SK-N-SH treated with all-trans-retinoic acid at 6 μM for 48 hours (cell line): ENCODE measurements around the gene RASA3.

Experiments
- ATAC-seq: fragments of 200-7000 bp; cut with Tn5 transposase; 3 replicates; pipeline ENCODE4 v1.9.1; 2020; ENCODE audit warnings: mild to moderate bottlenecking, moderate library complexity
- ARNTL ChIP-seq: fragments of 450-650 bp; formaldehyde crosslinking; IDR thresholded peaks from 2 replicates; pipeline ENCODE4 v1.5.0; 2020; ENCODE audit warnings: low read depth, mild to moderate bottlenecking, moderate library complexity, borderline replicate concordance
- BACH2 ChIP-seq: fragments of 250-450 bp; sonication (Bioruptor Pico); IDR thresholded peaks from 2 replicates; pipeline ENCODE4 v1.9.0; 2021; ENCODE audit warnings: mild to moderate bottlenecking, borderline replicate concordance
- CREB5 ChIP-seq: fragments of 250-450 bp; sonication (Bioruptor Pico); IDR thresholded peaks from 2 replicates; pipeline ENCODE4 v1.5.1; 2020; ENCODE audit warnings: low read depth, mild to moderate bottlenecking, moderate library complexity
- CSDC2 ChIP-seq: fragments of 250-450 bp; sonication (Bioruptor Pico); IDR thresholded peaks from 2 replicates; pipeline ENCODE4 v1.5.0; 2020; ENCODE audit warnings: mild to moderate bottlenecking, moderate library complexity
- CSRNP3 ChIP-seq: fragments of 250-450 bp; sonication (Bioruptor Pico); IDR thresholded peaks from 2 replicates; pipeline ENCODE4 v1.5.1; 2021; ENCODE audit warnings: mild to moderate bottlenecking, moderate library complexity
- ESRRG ChIP-seq: fragments of 250-450 bp; sonication (Bioruptor Pico); IDR thresholded peaks from 2 replicates; pipeline ENCODE4 v1.6.1; 2021; ENCODE audit warnings: mild to moderate bottlenecking
- GLIS3 ChIP-seq: fragments of 250-450 bp; sonication (Bioruptor Pico); IDR thresholded peaks from 2 replicates; pipeline ENCODE4 v1.5.0; 2020; ENCODE audit warnings: mild to moderate bottlenecking, moderate library complexity
- ISL1 ChIP-seq: fragments of 250-450 bp; sonication (Bioruptor Pico); IDR thresholded peaks from 2 replicates; pipeline ENCODE4 v2.1.2; 2022; ENCODE audit warnings: mild to moderate bottlenecking, moderate library complexity
- OSR1 ChIP-seq: fragments of 250-450 bp; sonication (Bioruptor Pico); IDR thresholded peaks from 2 replicates; pipeline ENCODE4 v1.8.0; 2022; ENCODE audit warnings: moderate library complexity, mild to moderate bottlenecking, inconsistent platforms
- PATZ1 ChIP-seq: fragments of 250-450 bp; sonication (Bioruptor Pico); IDR thresholded peaks from 2 replicates; pipeline ENCODE4 v1.8.0; 2020; ENCODE audit warnings: mild to moderate bottlenecking, moderate library complexity, borderline replicate concordance
- POU6F1 ChIP-seq: fragments of 250-450 bp; sonication (Bioruptor Pico); IDR thresholded peaks from 2 replicates; pipeline ENCODE4 v1.8.0; 2021; ENCODE audit warnings: low read depth, mild to moderate bottlenecking, moderate library complexity, borderline replicate concordance
- PPARA ChIP-seq: fragments of 250-450 bp; sonication (Bioruptor Pico); IDR thresholded peaks from 2 replicates; pipeline ENCODE4 v1.5.0; 2020; ENCODE audit warnings: mild to moderate bottlenecking, borderline replicate concordance
- RARB ChIP-seq: fragments of 250-450 bp; sonication (Bioruptor Pico); IDR thresholded peaks from 2 replicates; pipeline ENCODE4 v1.8.0; 2021; ENCODE audit warnings: mild to moderate bottlenecking, moderate library complexity
- SNAI2 ChIP-seq: fragments of 250-450 bp; sonication (Bioruptor Pico); IDR thresholded peaks from 2 replicates; pipeline ENCODE4 v1.5.0; 2020; ENCODE audit warnings: mild to moderate bottlenecking, moderate library complexity
- TCF4 ChIP-seq: fragments of 250-450 bp; sonication (Bioruptor Pico); IDR thresholded peaks from 2 replicates; pipeline ENCODE4 v1.8.0; 2021; ENCODE audit warnings: mild to moderate bottlenecking, moderate library complexity, borderline replicate concordance
- TOX ChIP-seq: fragments of 250-450 bp; sonication (Bioruptor Pico); IDR thresholded peaks from 2 replicates; pipeline ENCODE4 v1.8.0; 2021; ENCODE audit warnings: mild to moderate bottlenecking, moderate library complexity, borderline replicate concordance
- TSHZ2 ChIP-seq: fragments of 250-450 bp; sonication (Bioruptor Pico); IDR thresholded peaks from 2 replicates; pipeline ENCODE4 v1.5.0; 2020; ENCODE audit warnings: mild to moderate bottlenecking, moderate library complexity
- ZC3H10 ChIP-seq: fragments of 250-450 bp; sonication (Bioruptor Pico); IDR thresholded peaks from 2 replicates; pipeline ENCODE4 v1.5.1; 2021; ENCODE audit warnings: mild to moderate bottlenecking, moderate library complexity
- ZFP3 ChIP-seq: fragments of 250-450 bp; sonication (Bioruptor Pico); IDR thresholded peaks from 2 replicates; pipeline ENCODE4 v1.5.0; 2020; ENCODE audit warnings: mild to moderate bottlenecking, moderate library complexity
- ZFP30 ChIP-seq: fragments of 450-650 bp; formaldehyde crosslinking; IDR thresholded peaks from 2 replicates; pipeline ENCODE4 v1.5.0; 2022; ENCODE audit warnings: mild to moderate bottlenecking, moderate library complexity
- ZNF565 ChIP-seq: fragments of 450-650 bp; formaldehyde crosslinking; conservative IDR thresholded peaks from 2 replicates; pipeline ENCODE4 v1.5.0; 2020; ENCODE audit warnings: low read depth, mild to moderate bottlenecking, moderate library complexity
- ZNF70 ChIP-seq: fragments of 450-650 bp; formaldehyde crosslinking; IDR thresholded peaks from 2 replicates; pipeline ENCODE4 v1.5.0; 2020; ENCODE audit warnings: mild to moderate bottlenecking, moderate library complexity
- ZNF8 ChIP-seq: fragments of 450-650 bp; formaldehyde crosslinking; IDR thresholded peaks from 2 replicates; pipeline ENCODE4 v1.5.0; 2020; ENCODE audit warnings: mild to moderate bottlenecking, moderate library complexity

RASA3 gene

GRCh38 chr13:114125589-114125988 lies 6.8 kb downstream of the RASA3 start:
- TF ChIP-seq RARB (CRISPR knock-in tag) (no peak), ZC3H10 (no peak), ZNF8 (CRISPR knock-in tag) (no peak), ZNF565 (CRISPR knock-in tag) (no peak), OSR1 (CRISPR knock-in tag) (no peak), ISL1 (CRISPR knock-in tag) (no peak), CSRNP3 (CRISPR knock-in tag) (no peak), ESRRG (CRISPR knock-in tag) (no peak), SNAI2 (CRISPR knock-in tag) (no peak), ZFP3 (CRISPR knock-in tag) (no peak), PPARA (CRISPR knock-in tag) (no peak), BACH2 (CRISPR knock-in tag) (no peak), POU6F1 (CRISPR knock-in tag) (no peak), TOX (CRISPR knock-in tag) (no peak), TCF4 (CRISPR knock-in tag) (no peak), GLIS3 (CRISPR knock-in tag) (no peak), CREB5 (CRISPR knock-in tag) (no peak), CSDC2 (CRISPR knock-in tag) (no peak)
- ATAC-seq = no peak

- TF ChIP-seq ARNTL = no peak
- no peak for TF ChIP-seq ZNF70 (CRISPR knock-in tag)
- TF ChIP-seq POU6F1 (CRISPR knock-in tag) = no peak
- TF ChIP-seq PATZ1 (CRISPR knock-in tag) = no peak
- no peak for TF ChIP-seq ZFP3 (CRISPR knock-in tag)
- TF ChIP-seq ZFP30 (CRISPR knock-in tag) = no peak
- TF ChIP-seq TSHZ2 (CRISPR knock-in tag) = no peak
- no peak for TF ChIP-seq CSDC2 (CRISPR knock-in tag)
- TF ChIP-seq ESRRG (CRISPR knock-in tag) = no peak
- no peak for TF ChIP-seq CREB5 (CRISPR knock-in tag)
- no peak for TF ChIP-seq ZC3H10
- TF ChIP-seq RARB (CRISPR knock-in tag) = no peak
- TF ChIP-seq CSRNP3 (CRISPR knock-in tag) = no peak
- TF ChIP-seq GLIS3 (CRISPR knock-in tag) = no peak
- no peak for TF ChIP-seq OSR1 (CRISPR knock-in tag)
- no peak for TF ChIP-seq ZNF565 (CRISPR knock-in tag)
- TF ChIP-seq BACH2 (CRISPR knock-in tag) = no peak
- no peak for TF ChIP-seq PPARA (CRISPR knock-in tag)
- TF ChIP-seq, all 23 proteins: peak for 0
- no peak for ATAC-seq
These were observed 7.5 kb downstream of the RASA3 start for GRCh38 chr13:114124921-114125320.
